HEK293 (cell line): ENCODE data around the gene SUPV3L1.
A peak's percentile ranks its signal among the peaks of the same experiment; 100 is the strongest.

ENCODE experiments used
- GLIS2 ChIP-seq: fragments of 450-650 bp; formaldehyde crosslinking; IDR thresholded peaks from 2 replicates; pipeline ENCODE4 v1.5.1; 2016; ENCODE audit warnings: missing biosample characterization, missing genetic modification characterization
- MZF1 ChIP-seq: fragments of 450-650 bp; formaldehyde crosslinking; IDR thresholded peaks from 2 replicates; pipeline ENCODE4 v1.5.1; 2017; ENCODE audit warnings: missing biosample characterization, missing genetic modification characterization, borderline replicate concordance
- PRDM10 ChIP-seq: fragments of 450-650 bp; formaldehyde crosslinking; IDR thresholded peaks from 2 replicates; pipeline ENCODE4 v1.5.1; 2016; ENCODE audit warnings: missing biosample characterization, missing genetic modification characterization
- ZFHX2 ChIP-seq: fragments of 450-650 bp; formaldehyde crosslinking; conservative IDR thresholded peaks from 2 replicates; pipeline ENCODE4 v1.5.1; 2016; ENCODE audit warnings: missing biosample characterization, missing genetic modification characterization
- ZNF10 ChIP-seq: fragments of 450-650 bp; formaldehyde crosslinking; IDR thresholded peaks from 2 replicates; pipeline ENCODE4 v1.5.1; 2017; ENCODE audit warnings: missing biosample characterization, missing genetic modification characterization
- ZNF155 ChIP-seq: fragments of 450-650 bp; formaldehyde crosslinking; IDR thresholded peaks from 2 replicates; pipeline ENCODE4 v1.5.1; 2016; ENCODE audit warnings: missing biosample characterization, missing genetic modification characterization
- ZNF174 ChIP-seq: fragments of 450-650 bp; formaldehyde crosslinking; IDR thresholded peaks from 2 replicates; pipeline ENCODE4 v1.5.0; 2017; ENCODE audit warnings: missing biosample characterization, mild to moderate bottlenecking, missing genetic modification characterization
- ZNF239 ChIP-seq: fragments of 450-650 bp; formaldehyde crosslinking; IDR thresholded peaks from 2 replicates; pipeline ENCODE4 v1.5.1; 2016; ENCODE audit warnings: missing biosample characterization, missing genetic modification characterization
- ZNF280D ChIP-seq: fragments of 450-650 bp; formaldehyde crosslinking; IDR thresholded peaks from 2 replicates; pipeline ENCODE4 v1.5.1; 2016; ENCODE audit warnings: missing biosample characterization, missing genetic modification characterization
- ZNF366 ChIP-seq: fragments of 450-650 bp; formaldehyde crosslinking; conservative IDR thresholded peaks from 2 replicates; pipeline ENCODE4 v1.5.1; 2016; ENCODE audit warnings: missing biosample characterization, missing genetic modification characterization
- ZNF394 ChIP-seq: fragments of 450-650 bp; formaldehyde crosslinking; IDR thresholded peaks from 2 replicates; pipeline ENCODE4 v1.5.1; 2016; ENCODE audit warnings: missing biosample characterization, missing genetic modification characterization, mild to moderate bottlenecking, moderate library complexity, borderline replicate concordance
- ZNF426 ChIP-seq: fragments of 450-650 bp; formaldehyde crosslinking; IDR thresholded peaks from 2 replicates; pipeline ENCODE4 v1.5.1; 2017; ENCODE audit warnings: missing biosample characterization, missing genetic modification characterization, mild to moderate bottlenecking, inconsistent platforms, moderate library complexity
- ZNF449 ChIP-seq: fragments of 450-650 bp; formaldehyde crosslinking; IDR thresholded peaks from 2 replicates; pipeline ENCODE4 v1.5.1; 2017; ENCODE audit warnings: missing biosample characterization, mild to moderate bottlenecking, missing genetic modification characterization, moderate library complexity
- ZNF48 ChIP-seq: fragments of 450-650 bp; formaldehyde crosslinking; IDR thresholded peaks from 2 replicates; pipeline ENCODE4 v1.5.1; 2016; ENCODE audit warnings: missing biosample characterization, missing genetic modification characterization
- ZNF626 ChIP-seq: fragments of 450-650 bp; sonication (Bioruptor Pico); formaldehyde crosslinking; IDR thresholded peaks from 2 replicates; pipeline ENCODE4 v1.5.1; 2018; ENCODE audit warnings: missing biosample characterization, missing genetic modification characterization, inconsistent platforms
- ZNF670 ChIP-seq: fragments of 450-650 bp; formaldehyde crosslinking; IDR thresholded peaks from 2 replicates; pipeline ENCODE4 v1.5.1; 2016; ENCODE audit warnings: missing biosample characterization, missing genetic modification characterization, low read depth
- ZNF692 ChIP-seq: fragments of 450-650 bp; formaldehyde crosslinking; IDR thresholded peaks from 2 replicates; pipeline ENCODE4 v1.5.1; 2016; ENCODE audit warnings: missing biosample characterization, missing genetic modification characterization
- ZNF701 ChIP-seq: fragments of 450-650 bp; formaldehyde crosslinking; IDR thresholded peaks from 2 replicates; pipeline ENCODE4 v1.5.1; 2016; ENCODE audit warnings: missing biosample characterization, missing genetic modification characterization
- ZNF777 ChIP-seq: fragments of 450-650 bp; formaldehyde crosslinking; IDR thresholded peaks from 2 replicates; pipeline ENCODE4 v1.5.1; 2017; ENCODE audit warnings: missing biosample characterization, missing genetic modification characterization, borderline replicate concordance
- ZNF791 ChIP-seq: fragments of 450-650 bp; formaldehyde crosslinking; IDR thresholded peaks from 2 replicates; pipeline ENCODE4 v1.5.1; 2016; ENCODE audit warnings: missing biosample characterization, missing genetic modification characterization
- ZNF843 ChIP-seq: fragments of 450-650 bp; formaldehyde crosslinking; IDR thresholded peaks from 2 replicates; pipeline ENCODE4 v1.5.1; 2016; ENCODE audit warnings: missing biosample characterization, missing genetic modification characterization
- ZSCAN5A ChIP-seq: fragments of 450-650 bp; formaldehyde crosslinking; IDR thresholded peaks from 2 replicates; pipeline ENCODE4 v1.5.1; 2016; ENCODE audit warnings: missing biosample characterization, missing genetic modification characterization
- TF ChIP-seq, protein P1 (sequence below): fragments of 450-650 bp; formaldehyde crosslinking; IDR thresholded peaks from 2 replicates; pipeline ENCODE4 v1.5.1; 2016; ENCODE audit warnings: missing biosample characterization, missing genetic modification characterization
- TF ChIP-seq, protein P2 (sequence below): fragments of 450-650 bp; formaldehyde crosslinking; IDR thresholded peaks from 2 replicates; pipeline ENCODE4 v1.5.1; 2017; ENCODE audit warnings: missing biosample characterization, missing genetic modification characterization
- TF ChIP-seq, protein P3 (sequence below): fragments of 450-650 bp; formaldehyde crosslinking; IDR thresholded peaks from 2 replicates; pipeline ENCODE4 v1.5.1; 2016; ENCODE audit warnings: missing biosample characterization, missing genetic modification characterization

The SUPV3L1 gene

GRCh38 chr10:69201045-69201444 is 21.0 kb downstream of the SUPV3L1 start (continued):
- TF ChIP-seq, protein P1, sequence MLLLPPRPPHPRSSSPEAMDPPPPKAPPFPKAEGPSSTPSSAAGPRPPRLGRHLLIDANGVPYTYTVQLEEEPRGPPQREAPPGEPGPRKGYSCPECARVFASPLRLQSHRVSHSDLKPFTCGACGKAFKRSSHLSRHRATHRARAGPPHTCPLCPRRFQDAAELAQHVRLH (tag by site-specific recombination): no peak
- TF ChIP-seq ZNF791 (tag by site-specific recombination) (no peak), ZNF426 (tag by site-specific recombination) (no peak), ZNF692 (tag by site-specific recombination) (no peak), ZSCAN5A (tag by site-specific recombination) (no peak), ZFHX2 (tag by site-specific recombination) (no peak), GLIS2 (tag by site-specific recombination) (no peak), ZNF239 (tag by site-specific recombination) (no peak), ZNF280D (tag by site-specific recombination) (no peak), ZNF366 (tag by site-specific recombination) (peak; percentile 37; the same call in 1 of the 2 replicates), ZNF843 (tag by site-specific recombination) (no peak), ZNF449 (tag by site-specific recombination) (no peak), ZNF394 (tag by site-specific recombination) (peak; percentile 93), ZNF155 (tag by site-specific recombination) (no peak), PRDM10 (tag by site-specific recombination) (peak; percentile 54), ZNF777 (tag by site-specific recombination) (no peak), ZNF48 (tag by site-specific recombination) (no peak), ZNF670 (tag by site-specific recombination) (no peak), MZF1 (tag by site-specific recombination) (no peak), ZNF701 (tag by site-specific recombination) (no peak), ZNF174 (tag by site-specific recombination) (no peak), ZNF626 (tag by site-specific recombination) (no peak), ZNF10 (tag by site-specific recombination) (no peak)
- TF ChIP-seq, protein P2, sequence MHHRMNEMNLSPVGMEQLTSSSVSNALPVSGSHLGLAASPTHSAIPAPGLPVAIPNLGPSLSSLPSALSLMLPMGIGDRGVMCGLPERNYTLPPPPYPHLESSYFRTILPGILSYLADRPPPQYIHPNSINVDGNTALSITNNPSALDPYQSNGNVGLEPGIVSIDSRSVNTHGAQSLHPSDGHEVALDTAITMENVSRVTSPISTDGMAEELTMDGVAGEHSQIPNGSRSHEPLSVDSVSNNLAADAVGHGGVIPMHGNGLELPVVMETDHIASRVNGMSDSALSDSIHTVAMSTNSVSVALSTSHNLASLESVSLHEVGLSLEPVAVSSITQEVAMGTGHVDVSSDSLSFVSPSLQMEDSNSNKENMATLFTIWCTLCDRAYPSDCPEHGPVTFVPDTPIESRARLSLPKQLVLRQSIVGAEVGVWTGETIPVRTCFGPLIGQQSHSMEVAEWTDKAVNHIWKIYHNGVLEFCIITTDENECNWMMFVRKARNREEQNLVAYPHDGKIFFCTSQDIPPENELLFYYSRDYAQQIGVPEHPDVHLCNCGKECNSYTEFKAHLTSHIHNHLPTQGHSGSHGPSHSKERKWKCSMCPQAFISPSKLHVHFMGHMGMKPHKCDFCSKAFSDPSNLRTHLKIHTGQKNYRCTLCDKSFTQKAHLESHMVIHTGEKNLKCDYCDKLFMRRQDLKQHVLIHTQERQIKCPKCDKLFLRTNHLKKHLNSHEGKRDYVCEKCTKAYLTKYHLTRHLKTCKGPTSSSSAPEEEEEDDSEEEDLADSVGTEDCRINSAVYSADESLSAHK: no peak
- TF ChIP-seq, protein P3, sequence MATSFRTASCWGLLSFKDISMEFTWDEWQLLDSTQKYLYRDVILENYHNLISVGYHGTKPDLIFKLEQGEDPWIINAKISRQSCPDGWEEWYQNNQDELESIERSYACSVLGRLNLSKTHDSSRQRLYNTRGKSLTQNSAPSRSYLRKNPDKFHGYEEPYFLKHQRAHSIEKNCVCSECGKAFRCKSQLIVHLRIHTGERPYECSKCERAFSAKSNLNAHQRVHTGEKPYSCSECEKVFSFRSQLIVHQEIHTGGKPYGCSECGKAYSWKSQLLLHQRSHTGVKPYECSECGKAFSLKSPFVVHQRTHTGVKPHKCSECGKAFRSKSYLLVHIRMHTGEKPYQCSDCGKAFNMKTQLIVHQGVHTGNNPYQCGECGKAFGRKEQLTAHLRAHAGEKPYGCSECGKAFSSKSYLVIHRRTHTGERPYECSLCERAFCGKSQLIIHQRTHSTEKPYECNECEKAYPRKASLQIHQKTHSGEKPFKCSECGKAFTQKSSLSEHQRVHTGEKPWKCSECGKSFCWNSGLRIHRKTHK (tag by site-specific recombination): no peak
